HG02943 (cell line): Measurements from ENCODE around the gene SRMS.

Source experiments
- ATAC-seq: cut with Tn5 transposase; IDR thresholded peaks from one replicate; pipeline ENCODE4 v1.9.1; 2021; ENCODE audit warnings: mild to moderate bottlenecking, low read depth, moderate library complexity; ENCODE audit not compliant: unreplicated experiment

Gene SRMS

GRCh38 chr20:63555661-63556381 lies 8.3 kb upstream of the SRMS start:
- no peak for ATAC-seq

GRCh38 chr20:63554361-63555278 lies 7.1 kb upstream of the SRMS start:
- ATAC-seq, result no peak

DNA sequence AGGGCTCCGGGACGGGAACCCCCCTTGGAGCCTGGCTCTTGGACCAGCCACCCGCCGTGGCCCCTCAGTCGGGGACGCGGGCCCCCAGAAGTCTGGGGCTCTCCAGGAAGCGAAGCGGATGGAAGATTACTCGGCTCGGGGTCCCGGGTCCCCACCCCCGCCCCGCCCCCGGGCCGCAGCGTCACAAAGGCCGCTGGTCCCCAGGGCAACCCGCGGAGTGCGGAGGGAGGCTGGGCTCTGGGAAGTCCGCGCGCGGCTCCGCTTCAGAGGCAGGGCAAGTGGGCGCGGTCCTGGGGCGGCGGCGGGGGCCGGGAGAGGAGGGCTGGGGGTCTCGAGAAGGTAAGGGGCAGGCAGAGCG lies 6.4 kb upstream of the SRMS start, which contains the start of gene FNDC11:
Gene FNDC11, plus strand, starts transcription at position 227 of the 358 bp plus-strand sequence. CDS start 1,505 bp downstream, outside the sequence.
- ATAC-seq, result no peak

GRCh38 chr20:63553251-63553932 lies 5.8 kb upstream of the SRMS start:
- no peak for ATAC-seq

DNA sequence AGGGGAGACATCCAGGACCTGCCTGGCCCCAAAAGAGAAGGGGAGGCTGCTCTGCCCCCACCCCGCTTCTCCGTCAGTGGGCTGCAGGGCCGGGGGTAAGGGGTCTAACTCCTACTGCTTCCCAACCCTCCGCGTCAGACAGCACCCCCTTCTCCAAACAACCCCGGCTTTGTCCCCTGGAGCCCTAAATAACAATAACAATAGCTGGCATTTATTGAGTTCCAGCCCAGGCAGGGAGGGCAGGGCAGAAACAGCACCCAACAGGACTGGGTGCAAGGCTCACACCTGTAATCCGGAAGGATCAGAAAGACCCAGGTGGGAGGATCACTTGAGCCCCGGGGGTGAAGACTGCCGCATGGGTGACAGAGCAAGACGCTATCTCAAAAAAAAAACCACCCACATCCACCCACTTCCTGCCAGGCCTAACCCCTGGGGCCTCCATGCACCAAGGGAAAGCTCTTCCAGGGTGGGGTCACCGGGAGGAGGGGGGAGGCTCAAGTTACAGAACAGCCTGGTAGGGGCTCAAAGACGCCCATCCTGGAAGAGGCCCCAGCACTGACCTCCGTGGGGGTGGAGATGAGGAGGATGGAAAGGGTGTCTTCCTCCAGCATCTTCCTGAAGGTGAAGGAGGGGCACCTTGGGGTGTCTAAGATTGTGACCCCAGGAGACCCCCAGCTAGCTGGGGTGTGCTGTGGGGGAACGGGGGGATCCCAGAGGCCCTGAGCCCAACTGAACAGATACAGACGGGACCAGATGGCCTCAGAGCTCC lies 5.1 kb upstream of the SRMS start:
- no peak for ATAC-seq

DNA sequence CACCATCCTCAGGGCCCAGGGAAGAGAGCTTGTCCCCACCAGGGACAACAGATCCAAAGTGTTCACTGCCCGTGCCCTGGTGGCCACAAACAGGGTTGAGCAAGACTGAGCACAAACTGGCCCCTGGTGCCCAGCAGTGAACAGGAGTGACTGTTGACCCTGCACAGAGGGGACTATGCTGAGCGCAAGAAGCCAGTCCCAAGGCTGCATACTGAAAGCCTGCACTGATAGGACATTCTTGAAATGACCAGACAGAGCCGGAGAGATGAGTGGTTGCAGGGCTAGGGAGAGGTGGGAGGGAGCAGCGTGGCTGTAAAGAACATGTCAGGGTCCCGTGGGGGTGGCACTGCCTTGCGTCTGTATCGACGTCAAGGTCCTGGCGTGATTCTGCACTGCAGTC lies 3.5 kb upstream of the SRMS start:
- ATAC-seq, result no peak

DNA sequence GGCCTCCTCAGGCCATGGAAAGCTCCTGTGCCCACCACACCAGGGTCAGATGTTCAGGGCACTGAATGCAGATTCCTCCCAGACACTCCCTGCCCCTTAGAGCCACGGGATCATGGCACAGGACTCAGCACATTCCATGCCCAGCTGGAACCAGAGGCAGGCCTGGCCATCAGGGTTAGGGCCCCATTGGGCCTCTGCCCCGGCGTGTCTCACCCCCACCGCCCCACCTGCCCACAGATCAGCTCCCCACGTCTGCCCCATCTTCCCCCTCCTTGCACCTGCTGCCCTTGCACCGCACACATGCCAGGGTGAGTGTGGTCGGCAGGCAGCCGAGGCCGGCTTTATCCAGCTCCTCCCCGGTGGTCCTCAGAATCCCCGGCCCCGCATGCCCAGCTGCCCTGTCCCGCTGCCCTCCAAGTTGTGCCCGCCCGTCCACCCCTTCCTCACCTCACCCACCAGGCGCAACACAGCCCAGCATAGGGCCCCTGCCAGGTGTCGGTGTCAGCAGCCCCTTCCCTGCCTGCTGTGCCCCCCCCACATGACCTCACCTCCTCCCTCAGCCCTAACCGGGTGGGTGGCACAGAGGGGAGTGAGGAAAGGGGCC lies 2.2 kb upstream of the SRMS start:
- no peak for ATAC-seq

GRCh38 chr20:63549019-63549418 lies 1.5 kb upstream of the SRMS start:
- ATAC-seq, result no peak

GRCh38 chr20:63548542-63548941 lies 993 bp upstream of the SRMS start:
- ATAC-seq, result no peak

GRCh38 chr20:63546956-63547724 lies 409 bp downstream of the SRMS start:
- no peak for ATAC-seq

- no peak for ATAC-seq
Measured at GRCh38 chr20:63546256-63546955, 1.1 kb downstream of the SRMS start.

- ATAC-seq, result no peak
Measured at GRCh38 chr20:63545814-63546213, 1.7 kb downstream of the SRMS start.

GRCh38 chr20:63544958-63545516 lies 2.5 kb downstream of the SRMS start:
- ATAC-seq, result no peak

- no peak for ATAC-seq
Measured at GRCh38 chr20:63544241-63544957, 3.1 kb downstream of the SRMS start.

GRCh38 chr20:63543733-63544132 lies 3.8 kb downstream of the SRMS start:
- no peak for ATAC-seq

DNA sequence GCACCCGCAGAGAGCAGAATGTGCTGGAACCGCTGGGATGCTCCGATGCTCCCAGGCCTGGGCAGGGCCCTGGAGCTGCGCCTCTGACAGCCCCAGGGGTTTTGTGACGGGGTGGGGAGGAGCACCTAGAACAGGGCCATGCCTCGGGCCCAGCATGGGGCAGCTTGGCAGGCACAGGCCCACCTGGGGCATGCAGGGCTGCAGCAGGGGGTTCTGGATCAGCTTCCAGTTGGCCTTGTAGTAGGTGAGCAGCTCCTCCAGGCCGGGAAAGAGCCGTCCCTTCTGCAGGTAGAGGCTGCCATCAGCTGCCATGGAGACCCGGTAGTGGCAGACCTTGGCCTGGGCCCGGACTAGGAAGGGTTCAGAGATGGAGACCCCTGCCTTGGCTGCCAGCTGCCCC lies 4.4 kb downstream of the SRMS start:
- ATAC-seq, result no peak

DNA sequence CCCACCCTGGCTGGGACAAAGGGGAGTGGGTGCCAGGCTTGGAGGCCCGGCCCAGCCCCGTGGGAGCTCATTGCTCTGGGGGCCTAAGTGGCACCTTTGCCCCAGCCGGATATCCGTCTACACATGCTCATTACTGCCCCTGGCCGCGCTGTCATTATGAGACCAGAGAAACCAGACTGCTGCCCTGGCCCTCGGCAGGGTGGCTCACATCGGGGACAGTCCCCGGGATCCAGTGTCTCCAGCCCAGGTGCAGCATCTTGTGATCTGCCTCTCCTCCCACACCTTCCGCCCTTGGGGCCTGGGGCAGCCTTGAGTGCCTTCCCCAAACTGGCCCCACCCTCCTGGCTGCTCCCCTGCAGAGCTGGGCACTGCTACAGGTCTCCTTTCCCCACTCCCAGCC lies 4.9 kb downstream of the SRMS start:
- ATAC-seq, result no peak
